Liver (tissue), 9 donors: Measurements from ENCODE around the gene DYRK1A. TPM values are rescaled to one million over a fixed set of nuclear protein-coding genes. Genes with fewer than 3 reads are reported as not detected.

ENCODE experiments used
- DNase-seq: peaks from one replicate; pipeline ENCODE4 v3.0.0-alpha.2; 2017; ENCODE audit warnings: low spot score
- H3K27ac ChIP-seq, 2 donors: one replicate each; pipeline ENCODE4 v1.7.0; 2013; ENCODE audit warnings: inconsistent platforms in 2 of 2, low read length in 2 of 2, control low read depth in 1 of 2, low read depth in 1 of 2, mild to moderate bottlenecking in 1 of 2
- H3K27me3 ChIP-seq, 4 donors: one replicate each; pipeline versions ENCODE4 v1.6.1 to v1.7.0; 2013; ENCODE audit warnings: low read length in 3 of 4, inconsistent platforms in 1 of 4, mild to moderate bottlenecking in 1 of 4, moderate library complexity in 1 of 4; ENCODE audit not compliant: control insufficient read depth in 4 of 4, insufficient read depth in 4 of 4
- H3K36me3 ChIP-seq, 4 donors: one replicate each; pipeline versions ENCODE4 v1.6.1 to v1.7.0; 2013; ENCODE audit warnings: low read length in 3 of 4, mild to moderate bottlenecking in 3 of 4, low read depth in 1 of 4, moderate library complexity in 1 of 4; ENCODE audit not compliant: control insufficient read depth in 4 of 4, insufficient read depth in 3 of 4
- H3K4me1 ChIP-seq, 4 donors: one replicate each; pipeline versions ENCODE4 v1.6.1 to v1.7.0; 2013; ENCODE audit warnings: low read length in 3 of 4, mild to moderate bottlenecking in 3 of 4, moderate library complexity in 1 of 4; ENCODE audit not compliant: control insufficient read depth in 4 of 4, insufficient read depth in 4 of 4
- H3K4me3 ChIP-seq, 3 donors: one replicate each; pipeline versions ENCODE4 v1.6.1 to v1.7.0; 2013; ENCODE audit warnings: low read length in 3 of 3, control low read depth in 1 of 3, low read depth in 1 of 3, mild to moderate bottlenecking in 1 of 3
- H3K9ac ChIP-seq, 2 donors: one replicate each; pipeline ENCODE4 v1.7.0; 2013; ENCODE audit warnings: low read length in 2 of 2, mild to moderate bottlenecking in 2 of 2, moderate library complexity in 2 of 2, control low read depth in 1 of 2, low read depth in 1 of 2
- H3K9me3 ChIP-seq, 4 donors: one replicate each; pipeline versions ENCODE4 v1.6.1 to v1.7.0; 2013; ENCODE audit warnings: low read length in 3 of 4; ENCODE audit not compliant: control insufficient read depth in 4 of 4
- CTCF ChIP-seq: fragments of 150-350 bp; IDR thresholded peaks from 2 replicates; pipeline ENCODE4 v1.5.1; 2017; ENCODE audit warnings: improper control_type of control experiment, low read depth, low read length; ENCODE audit not compliant: missing input control
- FOXA1 ChIP-seq: IDR thresholded peaks from 2 replicates; pipeline ENCODE4 v1.6.1; 2016; ENCODE audit warnings: antibody characterized with exemption
- FOXA2 ChIP-seq: IDR thresholded peaks from 2 replicates; pipeline ENCODE4 v1.6.1; 2016; ENCODE audit warnings: antibody characterized with exemption
- GABPA ChIP-seq, 2 donors: IDR thresholded peaks in 1 of 2; conservative IDR thresholded peaks in 1 of 2; 2 replicates each; pipeline ENCODE4 v1.6.1; 2016; ENCODE audit warnings: antibody characterized with exemption in 2 of 2, mild to moderate bottlenecking in 1 of 2, moderate library complexity in 1 of 2
- HNF4G ChIP-seq: IDR thresholded peaks from 2 replicates; pipeline ENCODE4 v1.6.1; 2016; ENCODE audit warnings: antibody characterized with exemption
- JUND ChIP-seq, 2 donors: IDR thresholded peaks; 2 replicates each; pipeline ENCODE4 v1.6.1; 2016; ENCODE audit warnings: antibody characterized with exemption in 2 of 2
- NR2F2 ChIP-seq: IDR thresholded peaks from 2 replicates; pipeline ENCODE4 v1.6.1; 2016; ENCODE audit warnings: antibody characterized with exemption
- RAD21 ChIP-seq, 2 donors: IDR thresholded peaks; 2 replicates each; pipeline ENCODE4 v1.6.1; 2016; ENCODE audit warnings: antibody characterized with exemption in 2 of 2, mild to moderate bottlenecking in 2 of 2
- RXRA ChIP-seq, 2 donors: IDR thresholded peaks; 2 replicates each; pipeline ENCODE4 v1.6.1; 2017 to 2018; ENCODE audit warnings: antibody characterized with exemption in 2 of 2, mild to moderate bottlenecking in 1 of 2
- SP1 ChIP-seq: IDR thresholded peaks from 2 replicates; pipeline ENCODE4 v1.6.1; 2018; ENCODE audit warnings: antibody characterized with exemption, mild to moderate bottlenecking
- TAF1 ChIP-seq: conservative IDR thresholded peaks from 2 replicates; pipeline ENCODE4 v1.6.1; 2016; ENCODE audit warnings: antibody characterized with exemption, mild to moderate bottlenecking
- YY1 ChIP-seq: IDR thresholded peaks from 2 replicates; pipeline ENCODE4 v1.6.1; 2016; ENCODE audit warnings: antibody characterized with exemption, mild to moderate bottlenecking
- WGBS: extraction: QIAGEN DNeasy Blood & Tissue Kit; methylation state at CpG from one replicate; pipeline ENCODE4 v1.1.7; 2013; 5-methylcytosine and 5-hydroxymethylcytosine counted together
- polyA plus RNA-seq, 2 donors: library from polyadenylated mRNA; stranded (reverse) in 1 of 2; unstranded in 1 of 2; fragments of 200-250 nt in 1 of 2; fragments of >200 nt in 1 of 2; fragmentation: Nextera tagmentation in 1 of 2; extraction: Ambion mirVana in 1 of 2; gene quantifications; one replicate each; pipeline versions ENCODE4 v1.2.1 to v1.2.3, GENCODE V29; 2013 to 2015
- total RNA-seq, 2 donors: library from RNA; depleted of rRNA; stranded (reverse); fragments of >200 nt; gene quantifications; one replicate each; pipeline ENCODE4 v1.2.3, GENCODE V29; 2014
- TF ChIP-seq, protein P1 (sequence below): IDR thresholded peaks from 2 replicates; pipeline ENCODE4 v1.6.1; 2016; ENCODE audit warnings: antibody characterized with exemption, mild to moderate bottlenecking
- TF ChIP-seq, protein P2 (sequence below): IDR thresholded peaks from 2 replicates; pipeline ENCODE4 v1.6.1; 2016; ENCODE audit warnings: antibody characterized with exemption
- TF ChIP-seq, protein P3 (sequence below): IDR thresholded peaks from 2 replicates; pipeline ENCODE4 v1.6.1; 2016; ENCODE audit warnings: antibody characterized with exemption
- donor health status: healthy.
- donor health status: healthy.
- donor health status: healthy.
- donor health status: healthy.
- donor health status: healthy.

Gene DYRK1A
- total and polyA plus RNA-seq, 4 donors: 5.1 to 58.3 (median 22.9) TPM

DNA sequence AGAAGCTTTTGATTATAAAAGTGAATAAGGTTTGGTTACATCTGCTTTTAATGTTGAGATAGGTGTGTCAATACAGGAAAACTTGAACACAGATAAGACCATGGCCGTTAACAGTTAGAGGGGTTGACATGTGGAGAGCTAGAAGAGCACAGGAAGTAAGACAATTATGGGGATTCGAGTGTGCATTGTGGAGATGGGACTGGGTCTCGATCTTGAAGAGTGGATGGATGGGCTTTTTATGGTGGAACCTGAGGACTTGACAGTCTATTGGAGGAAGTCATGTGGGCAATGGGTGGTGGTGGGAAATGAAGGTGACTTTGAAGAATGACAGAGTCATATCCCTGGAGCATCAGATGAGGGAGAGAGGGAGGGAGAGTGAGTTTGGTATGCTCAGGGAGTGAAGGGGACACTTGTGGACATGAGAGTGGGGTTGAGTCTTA lies 12.1 kb downstream of the DYRK1A start:
- no peaks in the 10 kb centered on the region for H3K9me3 ChIP-seq
- H3K4me3 ChIP-seq: no peak overlapping the region
- H3K9ac ChIP-seq: no peak overlapping the region
- H3K27ac ChIP-seq: no peak overlapping the region
- no peaks in the 10 kb centered on the region for H3K36me3 ChIP-seq
- no peak for DNase-seq
- WGBS: 76% methylated on average over 3 of the region's 3 CpGs
- TF ChIP-seq GABPA (IDR thresholded peaks at IDR 0.05 in 1 of 2, conservative IDR thresholded peaks at IDR 0.05 in 1 of 2) (no peak), HNF4G (no peak), JUND (IDR thresholded peaks at IDR 0.05) (no peak), FOXA2 (no peak), RXRA (IDR thresholded peaks at IDR 0.05) (no peak), YY1 (no peak), NR2F2 (no peak), RAD21 (IDR thresholded peaks at IDR 0.05) (no peak), TAF1 (no peak), CTCF (no peak)
- TF ChIP-seq, protein P1, sequence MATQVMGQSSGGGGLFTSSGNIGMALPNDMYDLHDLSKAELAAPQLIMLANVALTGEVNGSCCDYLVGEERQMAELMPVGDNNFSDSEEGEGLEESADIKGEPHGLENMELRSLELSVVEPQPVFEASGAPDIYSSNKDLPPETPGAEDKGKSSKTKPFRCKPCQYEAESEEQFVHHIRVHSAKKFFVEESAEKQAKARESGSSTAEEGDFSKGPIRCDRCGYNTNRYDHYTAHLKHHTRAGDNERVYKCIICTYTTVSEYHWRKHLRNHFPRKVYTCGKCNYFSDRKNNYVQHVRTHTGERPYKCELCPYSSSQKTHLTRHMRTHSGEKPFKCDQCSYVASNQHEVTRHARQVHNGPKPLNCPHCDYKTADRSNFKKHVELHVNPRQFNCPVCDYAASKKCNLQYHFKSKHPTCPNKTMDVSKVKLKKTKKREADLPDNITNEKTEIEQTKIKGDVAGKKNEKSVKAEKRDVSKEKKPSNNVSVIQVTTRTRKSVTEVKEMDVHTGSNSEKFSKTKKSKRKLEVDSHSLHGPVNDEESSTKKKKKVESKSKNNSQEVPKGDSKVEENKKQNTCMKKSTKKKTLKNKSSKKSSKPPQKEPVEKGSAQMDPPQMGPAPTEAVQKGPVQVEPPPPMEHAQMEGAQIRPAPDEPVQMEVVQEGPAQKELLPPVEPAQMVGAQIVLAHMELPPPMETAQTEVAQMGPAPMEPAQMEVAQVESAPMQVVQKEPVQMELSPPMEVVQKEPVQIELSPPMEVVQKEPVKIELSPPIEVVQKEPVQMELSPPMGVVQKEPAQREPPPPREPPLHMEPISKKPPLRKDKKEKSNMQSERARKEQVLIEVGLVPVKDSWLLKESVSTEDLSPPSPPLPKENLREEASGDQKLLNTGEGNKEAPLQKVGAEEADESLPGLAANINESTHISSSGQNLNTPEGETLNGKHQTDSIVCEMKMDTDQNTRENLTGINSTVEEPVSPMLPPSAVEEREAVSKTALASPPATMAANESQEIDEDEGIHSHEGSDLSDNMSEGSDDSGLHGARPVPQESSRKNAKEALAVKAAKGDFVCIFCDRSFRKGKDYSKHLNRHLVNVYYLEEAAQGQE: no peak
- TF ChIP-seq, protein P2, sequence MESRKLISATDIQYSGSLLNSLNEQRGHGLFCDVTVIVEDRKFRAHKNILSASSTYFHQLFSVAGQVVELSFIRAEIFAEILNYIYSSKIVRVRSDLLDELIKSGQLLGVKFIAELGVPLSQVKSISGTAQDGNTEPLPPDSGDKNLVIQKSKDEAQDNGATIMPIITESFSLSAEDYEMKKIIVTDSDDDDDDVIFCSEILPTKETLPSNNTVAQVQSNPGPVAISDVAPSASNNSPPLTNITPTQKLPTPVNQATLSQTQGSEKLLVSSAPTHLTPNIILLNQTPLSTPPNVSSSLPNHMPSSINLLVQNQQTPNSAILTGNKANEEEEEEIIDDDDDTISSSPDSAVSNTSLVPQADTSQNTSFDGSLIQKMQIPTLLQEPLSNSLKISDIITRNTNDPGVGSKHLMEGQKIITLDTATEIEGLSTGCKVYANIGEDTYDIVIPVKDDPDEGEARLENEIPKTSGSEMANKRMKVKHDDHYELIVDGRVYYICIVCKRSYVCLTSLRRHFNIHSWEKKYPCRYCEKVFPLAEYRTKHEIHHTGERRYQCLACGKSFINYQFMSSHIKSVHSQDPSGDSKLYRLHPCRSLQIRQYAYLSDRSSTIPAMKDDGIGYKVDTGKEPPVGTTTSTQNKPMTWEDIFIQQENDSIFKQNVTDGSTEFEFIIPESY: no peak
- TF ChIP-seq, protein P3, sequence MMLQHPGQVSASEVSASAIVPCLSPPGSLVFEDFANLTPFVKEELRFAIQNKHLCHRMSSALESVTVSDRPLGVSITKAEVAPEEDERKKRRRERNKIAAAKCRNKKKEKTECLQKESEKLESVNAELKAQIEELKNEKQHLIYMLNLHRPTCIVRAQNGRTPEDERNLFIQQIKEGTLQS: no peak
- peaks cover 8 to 46% (median 25%) of the 10 kb centered on the region in 4 donors for H3K4me1 ChIP-seq
- no peaks in the 10 kb centered on the region for H3K27me3 ChIP-seq

- H3K36me3 ChIP-seq: no peaks in the 10 kb centered on the region
- DNase-seq: no peak
- WGBS: 45% methylated on average over 8 of the region's 8 CpGs
- H3K27ac ChIP-seq: no peak overlapping the region
- no peak overlapping the region for H3K9ac ChIP-seq
- H3K27me3 ChIP-seq: no peaks in the 10 kb centered on the region
- no peaks in the 10 kb centered on the region for H3K9me3 ChIP-seq
- peaks cover 11 to 39% (median 27%) of the 10 kb centered on the region in 4 donors for H3K4me1 ChIP-seq
- H3K4me3 ChIP-seq: no peak overlapping the region
- TF ChIP-seq NR2F2 (no peak), FOXA1 (no peak), TAF1 (no peak), FOXA2 (no peak), GABPA (IDR thresholded peaks at IDR 0.05 in 1 of 2, conservative IDR thresholded peaks at IDR 0.05 in 1 of 2) (no peak), SP1 (no peak), YY1 (no peak), HNF4G (no peak)
- TF ChIP-seq, protein P2: no peak
- TF ChIP-seq, protein P1: no peak
- TF ChIP-seq, protein P3: no peak
These were observed 14.1 kb downstream of the DYRK1A start for GRCh38 chr21:37380349-37381323.
